ENCODE data around the gene SMCO1.

DNA sequence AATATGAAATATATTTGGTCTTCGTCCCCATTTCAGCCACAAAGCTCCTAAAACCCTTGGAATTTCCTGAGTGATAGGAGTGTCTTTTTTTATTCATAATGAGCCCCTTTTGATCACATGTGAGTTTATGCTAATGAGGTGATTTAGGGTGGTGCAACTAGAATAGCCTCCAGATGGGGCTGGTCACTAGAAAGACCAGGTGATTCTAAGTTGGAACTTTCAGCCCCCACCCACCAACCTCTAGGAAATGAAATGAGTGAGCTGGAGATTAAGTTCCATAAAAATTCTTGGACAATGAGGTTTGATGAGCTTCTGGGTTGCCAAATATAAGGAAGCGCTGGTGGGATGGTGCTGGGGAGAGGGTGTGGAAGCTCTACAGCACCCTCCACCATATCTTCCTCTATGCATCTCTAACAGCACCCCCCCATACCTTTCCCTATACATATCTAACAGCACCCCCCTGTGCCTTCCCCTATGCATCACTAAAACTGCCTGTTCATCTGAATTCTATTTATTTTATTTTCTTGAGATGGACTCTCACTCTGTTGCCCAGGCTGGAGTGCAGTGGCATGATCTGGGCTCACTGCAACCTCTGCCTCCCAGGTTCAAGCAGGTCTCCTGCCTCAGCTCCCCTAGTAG lies 2.1 kb upstream of the SMCO1 start:
- TF ChIP-seq, protein P1, sequence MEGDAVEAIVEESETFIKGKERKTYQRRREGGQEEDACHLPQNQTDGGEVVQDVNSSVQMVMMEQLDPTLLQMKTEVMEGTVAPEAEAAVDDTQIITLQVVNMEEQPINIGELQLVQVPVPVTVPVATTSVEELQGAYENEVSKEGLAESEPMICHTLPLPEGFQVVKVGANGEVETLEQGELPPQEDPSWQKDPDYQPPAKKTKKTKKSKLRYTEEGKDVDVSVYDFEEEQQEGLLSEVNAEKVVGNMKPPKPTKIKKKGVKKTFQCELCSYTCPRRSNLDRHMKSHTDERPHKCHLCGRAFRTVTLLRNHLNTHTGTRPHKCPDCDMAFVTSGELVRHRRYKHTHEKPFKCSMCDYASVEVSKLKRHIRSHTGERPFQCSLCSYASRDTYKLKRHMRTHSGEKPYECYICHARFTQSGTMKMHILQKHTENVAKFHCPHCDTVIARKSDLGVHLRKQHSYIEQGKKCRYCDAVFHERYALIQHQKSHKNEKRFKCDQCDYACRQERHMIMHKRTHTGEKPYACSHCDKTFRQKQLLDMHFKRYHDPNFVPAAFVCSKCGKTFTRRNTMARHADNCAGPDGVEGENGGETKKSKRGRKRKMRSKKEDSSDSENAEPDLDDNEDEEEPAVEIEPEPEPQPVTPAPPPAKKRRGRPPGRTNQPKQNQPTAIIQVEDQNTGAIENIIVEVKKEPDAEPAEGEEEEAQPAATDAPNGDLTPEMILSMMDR (IDR thresholded peaks at IDR 0.05): no peak
- TF ChIP-seq POLR2AphosphoS5 (IDR thresholded peaks at IDR 0.05) (no peak), POLR2A (IDR thresholded peaks at IDR 0.05) (no peak)
